GM20000 (cell line): ENCODE measurements around the gene BRSK2.

ENCODE experiments used
- DNase-seq: peaks from one replicate; pipeline ENCODE4 v3.0.0; 2012; ENCODE audit warnings: low spot score
- CTCF ChIP-seq: IDR thresholded peaks from 2 replicates; pipeline ENCODE4 v1.5.1; 2012; ENCODE audit warnings: mild to moderate bottlenecking, control low read depth; ENCODE audit errors: extremely low read depth, missing control alignments

The BRSK2 gene

GRCh38 chr11:1390569-1391164, 933 bp downstream of the BRSK2 start:
- TF ChIP-seq CTCF, result no peak
- no peak for DNase-seq

- TF ChIP-seq CTCF, result no peak
- no peak for DNase-seq
Measured at GRCh38 chr11:1391165-1392075, 1.7 kb downstream of the BRSK2 start.

- TF ChIP-seq CTCF, result no peak
- no peak for DNase-seq
Measured at GRCh38 chr11:1392111-1392510, 2.4 kb downstream of the BRSK2 start.

- TF ChIP-seq CTCF, result no peak
- no peak for DNase-seq
Measured at GRCh38 chr11:1392561-1392960, 2.8 kb downstream of the BRSK2 start.

- no peak for DNase-seq
- no peak for TF ChIP-seq CTCF
Measured at GRCh38 chr11:1393038-1393710, 3.4 kb downstream of the BRSK2 start.

GRCh38 chr11:1394936-1395772, 5.4 kb downstream of the BRSK2 start:
- TF ChIP-seq CTCF, result no peak
- DNase-seq, result no peak
